ENCODE results near the gene ZNF785.
"Not testable (repeated sequence)": the region's sequence is repeated elsewhere in the genome, so short reads cannot be mapped to it uniquely, and the experiment has no call there.

The ZNF785 gene

DNA sequence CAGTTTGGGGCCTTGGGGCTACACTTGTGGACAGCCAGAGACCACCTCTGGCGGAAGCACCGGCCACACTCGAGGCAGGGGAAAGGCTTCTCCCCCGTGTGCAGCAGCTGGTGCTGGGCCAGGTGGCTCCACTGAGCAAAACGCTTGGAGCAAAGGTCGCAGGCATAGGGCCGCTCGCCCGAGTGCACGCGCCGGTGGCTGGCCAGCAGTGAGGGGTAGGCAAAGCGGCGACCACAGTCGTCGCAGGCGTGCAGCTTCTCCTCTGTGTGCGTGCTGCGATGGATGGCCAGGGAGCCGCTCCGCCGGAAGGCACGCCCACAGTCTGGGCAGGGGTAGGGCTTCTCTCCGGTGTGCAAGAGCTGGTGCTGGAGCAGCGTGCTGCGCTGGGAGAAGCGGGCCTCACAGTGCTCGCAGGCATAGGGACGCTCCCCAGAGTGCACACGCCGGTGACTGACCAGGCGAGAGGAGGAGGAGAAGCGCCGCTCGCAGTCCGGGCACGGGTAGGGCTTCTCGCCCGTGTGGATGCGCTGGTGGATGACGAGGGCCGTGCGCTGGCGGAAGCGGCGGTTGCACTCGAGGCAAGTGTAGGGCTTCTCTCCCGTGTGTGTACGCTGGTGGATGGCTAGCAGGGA lies 18.9 kb upstream of the ZNF785 start:
- in situ Hi-C loops (cut with MboI; ENCODE audit: low pct_unique_long_range_greater_than_20kb, low sequenced_read_pairs), result no loop called here
- no peak for DNase-seq

DNA sequence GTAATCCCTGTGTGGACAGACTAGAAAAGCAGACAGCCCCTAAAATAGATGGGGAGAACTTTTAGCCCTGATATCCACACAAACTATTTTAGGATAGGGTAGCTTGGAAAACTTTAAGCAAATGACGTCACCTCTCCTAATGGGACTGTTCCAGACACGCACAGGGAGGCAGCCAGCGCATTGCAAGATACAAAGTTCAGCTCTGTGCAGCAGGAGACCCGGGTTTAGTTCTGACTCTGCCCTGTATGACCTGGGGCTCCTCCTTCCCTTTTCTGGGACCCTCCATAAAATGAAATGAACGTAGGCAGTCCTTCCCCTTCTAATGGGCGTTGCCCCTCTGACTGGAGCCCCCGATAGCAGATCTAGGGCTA lies 18.4 kb upstream of the ZNF785 start:
- DNase-seq, result no peak

DNA sequence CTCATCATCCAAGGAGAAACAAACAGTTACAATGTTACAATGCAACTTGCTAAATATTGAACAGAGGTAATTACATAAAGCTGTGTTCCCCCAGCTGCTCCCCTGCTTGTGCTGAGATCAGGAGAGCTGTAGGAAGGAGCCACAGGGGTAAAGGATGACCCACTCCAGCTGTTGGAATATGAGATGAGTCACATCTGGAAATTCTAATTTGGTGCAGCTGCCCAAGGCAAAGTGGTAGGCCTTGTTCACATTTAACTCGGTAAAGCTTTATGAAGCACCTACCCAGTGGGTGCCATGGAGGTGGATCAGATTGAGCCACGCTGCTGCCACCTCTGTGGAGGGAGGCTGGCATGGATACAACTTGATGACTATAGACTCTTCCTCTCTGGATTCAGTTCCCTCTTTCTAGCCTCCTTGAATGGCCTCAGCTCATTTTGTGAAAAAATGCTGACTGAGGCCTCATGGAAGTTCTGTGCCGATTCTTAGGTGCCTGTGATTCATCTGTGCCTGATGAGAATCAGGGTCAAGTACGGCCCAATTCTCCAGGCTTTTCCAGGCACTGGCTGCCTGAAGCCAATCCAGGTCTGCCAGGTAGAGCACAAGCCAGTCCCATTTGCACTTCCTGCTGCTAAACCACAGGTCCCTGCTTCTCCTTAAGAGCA lies 17.2 kb upstream of the ZNF785 start:
- in situ Hi-C loops (cut with MboI; ENCODE audit: low pct_unique_long_range_greater_than_20kb, low sequenced_read_pairs), result no loop called here
- DNase-seq, result no peak

More for the DNA sequence above, 18.4 kb upstream of the ZNF785 start:
- in situ Hi-C loops (cut with MboI; ENCODE audit: low pct_unique_long_range_greater_than_20kb, low sequenced_read_pairs), result no loop called here

DNA sequence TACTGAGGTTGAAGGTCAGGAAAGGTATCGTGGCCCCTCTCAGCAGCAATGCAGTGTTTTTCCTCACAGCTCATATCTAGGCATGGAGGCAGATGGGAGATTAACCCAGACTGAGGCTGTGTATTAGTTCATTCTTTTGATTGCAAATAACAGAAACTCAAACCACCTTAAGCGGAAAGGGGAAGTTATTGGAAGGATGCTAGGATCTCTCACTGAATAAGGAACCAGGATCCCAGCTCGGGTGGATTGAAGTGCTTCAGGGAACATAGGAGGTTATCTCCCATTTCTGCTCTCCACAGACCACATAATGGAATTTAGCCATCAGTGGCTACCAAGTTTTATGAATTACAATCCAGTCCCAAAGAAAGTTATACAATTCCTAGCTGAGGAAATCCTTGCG lies 16.5 kb upstream of the ZNF785 start:
- in situ Hi-C loops (cut with MboI; ENCODE audit: low pct_unique_long_range_greater_than_20kb, low sequenced_read_pairs), result no loop called here

DNA sequence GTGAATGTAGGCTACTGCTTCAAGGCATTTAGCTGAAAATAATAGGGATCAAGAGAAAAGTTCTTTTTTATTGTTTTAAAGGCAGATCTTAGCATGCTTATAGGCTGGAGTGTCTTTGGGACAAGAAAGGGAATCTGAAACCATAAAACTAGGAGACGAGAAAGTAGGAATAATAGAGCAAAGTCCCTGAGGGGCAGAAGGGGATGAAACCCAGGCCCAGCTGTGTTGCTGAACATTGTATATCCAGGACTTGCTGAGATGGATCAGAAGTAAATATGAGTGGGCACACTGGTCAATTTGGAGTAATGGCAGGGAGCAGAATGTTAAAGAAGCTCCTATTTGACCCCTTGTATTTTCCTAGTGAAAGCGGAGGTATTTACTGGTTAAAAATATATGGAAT lies 15.4 kb upstream of the ZNF785 start:
- in situ Hi-C loops (cut with MboI; ENCODE audit: low pct_unique_long_range_greater_than_20kb, low sequenced_read_pairs), result no loop called here
- no peak for DNase-seq

More for the DNA sequence above, 16.5 kb upstream of the ZNF785 start:
- DNase-seq, result peak; percentile 43

DNA sequence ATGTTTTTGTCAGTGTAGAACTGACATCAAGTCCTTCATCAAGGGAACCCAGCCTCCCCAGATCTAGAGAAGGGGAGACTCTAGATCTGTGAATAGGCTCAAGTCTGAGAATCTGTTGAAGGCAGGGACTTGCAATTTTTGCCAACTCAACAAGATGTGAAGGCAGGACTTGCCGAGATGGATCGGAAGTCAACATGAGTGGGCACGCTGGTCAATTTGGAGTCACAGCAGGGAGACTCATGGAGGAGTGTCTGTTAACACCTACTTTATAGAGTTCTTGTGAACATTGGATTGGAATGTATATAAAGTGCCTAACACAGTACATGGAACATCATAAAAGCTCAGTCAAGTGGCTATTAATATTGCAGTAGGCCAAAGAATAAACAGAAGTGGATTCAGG lies 14.7 kb upstream of the ZNF785 start:
- no peak for DNase-seq
- in situ Hi-C loops (cut with MboI; ENCODE audit: low pct_unique_long_range_greater_than_20kb, low sequenced_read_pairs), result no loop called here

DNA sequence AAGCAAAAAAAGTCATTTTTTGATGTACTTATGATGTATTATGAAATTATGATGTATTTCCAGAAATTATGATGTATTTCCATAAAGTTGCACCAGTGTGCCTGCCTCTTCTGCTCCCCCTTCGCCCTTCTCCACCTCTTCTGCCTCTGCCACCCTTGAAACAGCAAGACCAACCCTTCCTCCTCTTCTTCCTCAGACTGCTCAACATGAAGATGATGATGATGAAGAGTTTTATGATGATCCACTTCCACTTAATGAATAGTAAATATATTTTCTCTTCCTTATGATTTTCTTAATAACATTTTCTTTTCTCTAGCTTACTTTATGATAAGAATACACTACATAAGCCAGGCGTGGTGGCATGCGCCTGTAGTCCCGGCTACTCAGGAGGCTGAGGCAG lies 7.4 kb upstream of the ZNF785 start:
- no peak for DNase-seq
- in situ Hi-C loops (cut with MboI; ENCODE audit: low pct_unique_long_range_greater_than_20kb, low sequenced_read_pairs), result no loop called here

DNA sequence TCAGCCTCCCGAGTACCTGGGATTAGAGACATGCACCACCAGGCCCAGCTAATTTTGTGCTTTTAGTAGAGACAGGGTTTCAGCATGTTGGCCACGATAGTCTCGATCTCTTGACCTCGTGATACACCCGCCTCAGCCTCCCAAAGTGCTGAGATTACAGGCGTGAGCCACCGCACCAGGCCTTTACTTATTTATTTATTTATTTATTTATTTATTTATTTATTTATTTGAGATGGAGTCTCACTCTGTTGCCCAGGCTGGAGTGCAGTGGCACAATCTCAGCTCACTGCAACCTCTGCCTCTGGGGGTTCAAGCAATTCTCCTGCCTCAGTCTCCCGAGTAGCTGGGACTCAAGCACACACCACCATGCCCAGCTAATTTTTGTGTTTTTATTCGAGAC lies 5.4 kb upstream of the ZNF785 start:
- in situ Hi-C loops (cut with MboI; ENCODE audit: low pct_unique_long_range_greater_than_20kb, low sequenced_read_pairs); DNase-seq: not testable (repeated sequence)

DNA sequence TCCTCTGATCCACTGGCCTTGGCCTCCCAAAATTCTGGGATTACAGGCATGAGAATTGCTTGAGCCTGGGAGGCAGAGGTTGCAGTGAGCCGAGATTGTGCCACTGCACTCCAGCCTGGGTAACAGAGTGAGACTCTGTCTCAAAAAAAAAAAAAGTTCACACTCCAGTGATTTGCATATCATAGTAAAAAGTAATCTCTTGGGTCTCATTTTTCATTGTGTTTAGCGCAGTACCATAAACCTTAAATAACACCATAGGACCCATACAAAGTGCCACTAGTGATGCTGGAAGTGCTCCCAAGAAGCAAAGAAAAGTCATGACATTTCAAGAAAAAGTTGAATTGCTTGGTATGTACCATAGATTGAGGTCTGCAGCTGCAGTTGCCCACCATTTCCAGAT lies 4.1 kb upstream of the ZNF785 start:
- DNase-seq; in situ Hi-C loops (cut with MboI; ENCODE audit: low pct_unique_long_range_greater_than_20kb, low sequenced_read_pairs): not testable (repeated sequence)

DNA sequence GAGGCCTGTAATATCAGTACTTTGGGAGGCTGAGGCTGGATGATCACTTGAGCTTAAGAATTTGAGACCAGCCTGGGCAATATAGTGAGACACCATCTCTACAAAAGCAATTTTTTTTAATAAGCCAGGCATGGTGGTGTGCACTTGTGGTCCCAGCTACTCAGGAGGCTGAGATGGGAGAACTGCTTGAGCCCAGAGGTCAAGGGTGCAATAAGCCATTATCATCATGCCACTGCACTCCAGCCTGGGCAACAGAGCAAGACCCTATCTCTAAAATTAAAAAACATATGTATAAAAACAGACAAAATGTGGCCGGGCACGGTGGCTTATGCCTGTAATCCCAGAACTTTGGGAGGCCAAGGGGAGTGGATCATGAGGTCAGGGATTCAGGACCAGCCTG lies 3.2 kb upstream of the ZNF785 start:
- in situ Hi-C loops (cut with MboI; ENCODE audit: low pct_unique_long_range_greater_than_20kb, low sequenced_read_pairs), result no loop called here
- no peak for DNase-seq

DNA sequence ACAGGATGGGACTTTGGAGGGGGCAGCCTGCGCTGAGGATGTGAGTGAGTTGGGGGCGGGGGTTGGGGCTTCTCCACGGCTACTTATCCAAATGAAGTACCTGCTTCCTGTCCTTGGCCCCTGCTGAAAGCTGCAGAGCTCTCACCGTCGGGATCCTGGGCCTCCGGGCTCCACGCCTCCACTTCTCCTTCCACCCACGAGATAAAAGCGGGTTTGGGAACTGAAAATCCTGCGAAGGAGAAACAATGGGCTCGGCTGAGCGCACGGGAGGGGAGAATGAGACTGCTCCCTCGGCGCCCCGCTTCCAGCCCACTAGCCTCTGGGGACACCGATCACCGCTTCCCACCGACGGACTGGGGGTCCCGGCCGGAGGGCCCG lies 486 bp downstream of the ZNF785 start:
- in situ Hi-C loops (cut with MboI; ENCODE audit: low pct_unique_long_range_greater_than_20kb, low sequenced_read_pairs), result no loop called here
- no peak for DNase-seq

DNA sequence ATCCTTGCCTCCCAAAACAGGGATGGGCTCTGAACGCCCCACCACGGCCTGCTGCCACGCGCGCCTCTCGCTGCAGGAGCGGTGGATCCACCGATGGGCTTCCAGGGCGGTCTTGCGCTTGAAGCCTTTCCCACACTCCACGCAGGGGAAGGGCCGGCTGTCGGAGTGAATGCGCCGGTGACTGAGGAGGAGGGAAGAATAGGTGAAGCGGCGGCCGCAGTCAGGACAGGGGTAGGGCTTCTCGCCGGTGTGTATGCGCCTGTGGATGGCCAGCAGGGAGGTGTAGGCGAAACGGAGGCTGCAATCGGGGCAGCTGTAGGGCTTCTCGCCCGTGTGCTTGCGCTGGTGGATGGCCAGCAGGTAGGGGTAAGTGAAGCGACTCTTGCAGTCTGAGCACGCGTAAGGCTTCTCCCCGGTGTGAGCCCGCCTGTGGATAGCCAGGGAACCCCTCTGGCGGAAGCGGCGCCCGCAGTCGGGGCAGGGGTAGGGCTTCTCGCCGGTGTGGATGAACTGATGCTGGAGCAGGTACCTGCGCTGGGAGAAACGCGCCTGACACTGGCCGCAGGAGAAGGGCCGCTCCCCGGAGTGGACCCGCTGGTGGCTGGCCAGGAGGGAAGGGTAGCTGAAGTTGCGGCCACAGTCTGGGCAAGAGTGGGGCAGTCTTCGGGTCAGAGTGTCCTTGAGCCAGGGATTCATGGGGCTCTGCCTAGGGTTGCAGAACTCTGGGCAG lies 2.7 kb downstream of the ZNF785 start:
- no peak for DNase-seq
- in situ Hi-C loops (cut with MboI; ENCODE audit: low pct_unique_long_range_greater_than_20kb, low sequenced_read_pairs), result no loop called here

DNA sequence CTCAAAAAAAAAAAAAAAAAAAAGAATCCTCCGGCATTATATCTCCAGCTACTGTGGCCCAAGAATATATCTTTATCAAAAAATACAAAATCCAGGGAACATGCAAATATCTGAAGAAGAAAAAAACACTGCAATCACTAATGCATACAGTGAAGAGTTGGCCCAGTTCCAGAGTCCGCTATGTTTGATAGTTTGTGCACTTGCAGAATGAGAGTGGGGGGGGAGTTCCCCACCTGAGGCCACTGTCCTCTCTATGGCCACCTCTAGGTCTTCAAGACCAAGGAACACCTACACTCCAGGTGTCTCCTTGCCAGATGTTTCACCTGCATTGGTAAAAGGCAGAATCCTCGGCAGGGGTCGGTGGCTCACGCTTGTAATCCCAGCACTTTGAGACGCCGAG lies 4.0 kb downstream of the ZNF785 start:
- in situ Hi-C loops (cut with MboI; ENCODE audit: low pct_unique_long_range_greater_than_20kb, low sequenced_read_pairs), result no loop called here
- DNase-seq, result no peak

DNA sequence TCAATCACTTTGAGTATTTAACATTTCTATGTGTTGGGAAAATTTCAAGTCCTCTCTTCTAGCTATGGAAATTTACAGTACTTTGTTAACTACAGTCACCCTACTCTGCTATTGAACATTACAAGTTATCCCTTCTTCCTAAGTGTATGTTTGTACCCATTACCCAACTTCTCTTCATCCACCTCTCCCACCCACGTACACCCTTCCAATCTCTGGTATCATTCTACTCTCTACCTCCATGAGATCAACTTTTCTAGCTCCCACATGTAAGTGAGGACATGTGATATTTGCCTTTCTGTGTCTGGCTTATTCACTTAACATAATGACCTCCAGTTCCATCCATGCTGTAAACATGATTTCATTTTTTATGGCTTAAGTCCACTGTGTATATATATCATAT lies 10.8 kb downstream of the ZNF785 start:
- DNase-seq, result no peak
- in situ Hi-C loops (cut with MboI; ENCODE audit: low pct_unique_long_range_greater_than_20kb, low sequenced_read_pairs), result no loop called here

DNA sequence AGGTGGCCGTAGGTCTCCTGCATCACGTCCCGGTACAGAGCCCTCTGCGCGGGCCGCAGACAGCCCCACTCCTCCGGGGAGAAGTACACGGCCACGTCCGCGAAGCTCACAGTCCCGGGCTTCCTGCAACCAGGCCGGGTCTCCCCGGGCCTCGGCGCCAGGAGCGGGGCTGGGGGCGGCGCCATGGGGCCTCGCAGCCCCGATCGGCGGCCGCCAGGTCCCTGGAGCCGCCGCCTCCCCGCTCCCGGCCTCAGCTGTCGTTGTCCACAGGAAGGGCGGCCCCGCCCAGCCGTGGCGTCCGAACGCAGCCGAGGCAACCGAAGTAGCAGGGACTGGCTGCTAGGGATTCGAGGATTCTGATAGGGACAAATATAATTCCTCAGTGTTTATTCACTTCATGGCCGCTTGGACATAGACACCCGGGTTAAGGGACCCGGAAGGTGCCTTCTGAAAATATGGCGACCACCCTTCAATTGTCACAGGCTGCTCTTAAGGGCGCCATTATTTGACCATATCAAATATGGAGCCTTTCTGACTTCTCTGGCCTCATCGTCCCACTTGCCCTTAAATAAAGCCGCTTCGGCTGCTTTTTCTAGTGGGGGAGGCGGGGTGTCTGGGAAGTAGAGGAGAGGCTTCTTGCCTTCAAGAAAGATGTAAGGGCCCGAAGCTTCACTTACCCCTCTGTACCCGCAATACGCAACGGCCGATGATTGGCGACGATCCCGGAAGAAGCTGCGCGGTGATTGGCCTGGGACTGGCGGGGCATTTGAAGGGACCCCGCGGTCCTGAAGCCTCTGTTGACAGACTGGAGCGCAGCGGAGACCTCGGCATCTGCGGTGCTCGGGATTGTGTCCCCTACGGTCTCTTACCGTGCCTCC lies 13.8 kb downstream of the ZNF785 start, which contains the start of gene ZNF688:
ZNF688 (minus strand) TSS at position 270 of the 878 bp plus-strand sequence; CDS start at position 185, 85 bp downstream.
- in situ Hi-C loops (cut with MboI; ENCODE audit: low pct_unique_long_range_greater_than_20kb, low sequenced_read_pairs), result no loop called here
- peak; percentile 99 for DNase-seq

DNA sequence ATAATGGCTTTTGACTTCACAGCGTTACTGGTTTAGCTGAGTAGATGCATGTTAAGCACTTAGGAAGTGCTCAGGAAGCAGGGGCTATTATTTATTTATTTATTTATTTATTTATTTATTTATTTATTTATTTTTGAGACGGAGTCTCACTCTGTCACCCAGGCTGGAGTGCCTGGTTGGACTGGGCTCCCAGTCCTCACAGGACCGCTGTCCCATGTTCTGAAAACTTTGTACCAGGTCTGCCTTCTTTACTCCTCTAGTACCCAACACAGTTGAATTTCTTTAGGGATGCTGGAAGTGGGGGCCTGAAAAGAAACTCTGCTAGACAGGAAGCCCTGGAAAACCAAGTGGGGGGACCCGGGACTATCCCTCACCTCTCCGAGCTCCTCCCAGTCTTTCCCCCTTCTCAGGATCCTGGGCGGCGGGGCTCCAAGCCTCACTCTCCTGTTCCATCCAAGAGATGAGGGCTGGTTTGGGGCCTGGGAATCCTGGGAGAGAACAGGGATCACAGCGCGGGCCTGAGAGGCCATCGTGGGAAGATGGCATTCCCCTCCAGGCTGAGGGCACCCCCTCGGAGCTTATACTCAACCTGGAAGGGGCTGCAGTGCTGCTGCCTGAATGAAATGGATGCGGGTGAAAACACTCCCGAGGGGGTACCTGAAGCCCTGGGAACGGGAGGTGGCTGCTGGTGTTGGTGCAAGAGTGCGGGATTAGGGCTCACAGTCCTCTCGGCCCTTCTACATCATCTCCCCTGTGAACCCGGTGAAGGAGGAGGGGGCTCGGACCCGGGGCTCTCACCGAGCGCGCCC lies 14.7 kb downstream of the ZNF785 start:
- in situ Hi-C loops (cut with MboI; ENCODE audit: low pct_unique_long_range_greater_than_20kb, low sequenced_read_pairs), result no loop called here
- no peak for DNase-seq

DNA sequence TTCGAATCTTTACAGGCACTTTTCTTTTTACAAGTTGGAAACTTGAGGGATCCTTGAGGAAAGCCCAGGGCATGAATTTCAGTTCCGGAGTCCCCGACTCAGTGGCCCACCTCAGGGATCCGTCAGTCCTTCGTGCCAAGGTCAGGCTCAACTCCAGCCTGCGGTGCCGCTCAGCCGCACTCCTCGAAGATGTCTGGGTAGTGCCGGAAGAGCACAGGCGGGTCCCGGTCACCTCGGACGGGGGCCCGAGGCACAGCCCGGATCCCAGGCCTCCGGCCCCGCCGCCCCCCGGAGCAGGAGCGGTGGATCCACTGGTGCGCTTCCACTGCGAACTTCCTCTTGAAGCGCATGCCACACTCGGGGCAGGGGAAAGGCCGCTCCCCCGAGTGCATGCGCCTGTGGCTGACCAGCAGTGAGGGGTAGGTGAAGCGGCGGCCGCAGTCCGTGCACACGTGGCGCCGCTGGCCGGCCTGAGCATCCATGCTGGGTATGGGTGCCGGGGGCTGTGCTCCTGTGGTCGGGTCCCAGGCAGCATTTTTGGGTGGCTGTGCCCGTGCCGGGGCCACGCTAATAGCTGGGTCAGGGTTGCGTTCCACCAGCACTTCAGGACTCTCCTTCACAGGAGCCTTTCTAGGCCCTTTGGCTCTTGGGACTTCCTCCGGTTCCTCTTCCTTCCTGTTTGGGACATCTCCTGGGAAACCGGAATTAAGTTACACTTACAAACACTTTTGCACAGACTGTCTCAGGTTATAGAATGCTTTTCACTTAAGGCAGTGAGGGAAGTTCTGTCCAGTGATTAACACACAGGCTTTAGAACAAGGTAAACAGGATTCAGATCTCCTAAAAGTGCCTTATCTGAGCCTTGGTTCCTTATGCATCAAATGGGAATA lies 15.5 kb downstream of the ZNF785 start:
- no peak for DNase-seq
- in situ Hi-C loops (cut with MboI; ENCODE audit: low pct_unique_long_range_greater_than_20kb, low sequenced_read_pairs), result no loop called here

DNA sequence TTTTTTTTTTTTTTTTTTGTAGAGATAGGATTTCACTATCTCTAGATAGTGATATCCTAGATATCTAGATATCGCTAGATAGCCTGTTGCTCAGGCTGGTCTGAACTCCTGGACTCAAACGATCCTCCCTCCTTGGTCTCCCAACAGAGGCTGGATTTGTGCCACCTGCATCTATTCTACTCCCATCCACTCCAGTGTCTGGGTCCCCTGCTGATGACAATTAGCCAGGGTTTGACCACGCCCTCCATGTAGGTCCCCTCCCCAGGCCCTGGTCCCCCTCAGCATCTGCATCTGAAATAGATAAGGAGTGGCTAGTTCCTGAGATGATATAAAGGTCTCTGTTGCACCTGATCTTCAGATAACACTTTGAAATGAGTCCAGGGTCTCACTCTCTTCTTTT lies 16.2 kb downstream of the ZNF785 start:
- in situ Hi-C loops (cut with MboI; ENCODE audit: low pct_unique_long_range_greater_than_20kb, low sequenced_read_pairs), result no loop called here
- DNase-seq, result no peak
